IMR-90 (cell line): ENCODE results near the gene GRIN1. TPM values are rescaled to one million over a fixed set of nuclear protein-coding genes. Genes with fewer than 3 reads are reported as not detected.

Experiments
- ATAC-seq: fragments of 200-7000 bp; cut with Tn5 transposase; 2 replicates; pipeline ENCODE4 v1.9.1; 2020; ENCODE audit warnings: low read depth, mild to moderate bottlenecking, moderate library complexity
- BruUV-seq: library from RNA; stranded (reverse); fragments of 400-500 nt; replicated peaks from 2 replicates; lab custom pipeline; 2021; lab: Mats Ljungman, UMichigan
- CTCF ChIA-PET: fragments of 300-600 bp; formaldehyde crosslinking; extraction: SDS; loops from one replicate; lab custom pipeline; 2021; ENCODE audit warnings: antibody characterized with exemption; lab: Yijun Ruan, JAX
- POLR2A ChIA-PET: fragments of 300-600 bp; sonication (Branson Sonifier 250); formaldehyde crosslinking; loops from one replicate; lab custom pipeline; 2022; ENCODE audit warnings: antibody characterized with exemption; ENCODE audit not compliant: unreplicated experiment; lab: Charles Lee
- DNase-seq: peaks from one replicate; pipeline ENCODE4 v3.0.0; 2013
- H2AFZ ChIP-seq: replicated peaks from 2 replicates; pipeline ENCODE3; 2013; ENCODE audit warnings: low read length, mild to moderate bottlenecking; ENCODE audit not compliant: poor library complexity
- H2AK5ac ChIP-seq: 2 replicates; pipeline ENCODE4 v1.6.1; 2013; ENCODE audit warnings: low read depth, low read length, inconsistent platforms
- H2AK9ac ChIP-seq: replicated peaks from 2 replicates; pipeline ENCODE3; 2013; ENCODE audit warnings: mild to moderate bottlenecking, low read depth, low read length, moderate library complexity; ENCODE audit not compliant: poor library complexity
- H2BK120ac ChIP-seq: 2 replicates; pipeline ENCODE4 v1.6.1; 2013; ENCODE audit warnings: low read depth, low read length, inconsistent platforms
- H2BK15ac ChIP-seq: 3 replicates; pipeline ENCODE4 v1.6.1; 2013; ENCODE audit warnings: low read depth, low read length, inconsistent platforms
- H2BK20ac ChIP-seq: 2 replicates; pipeline ENCODE4 v1.6.1; 2013; ENCODE audit warnings: low read depth, mild to moderate bottlenecking, inconsistent platforms, low read length, moderate library complexity
- H2BK5ac ChIP-seq: 2 replicates; pipeline ENCODE4 v1.6.1; 2013; ENCODE audit warnings: mild to moderate bottlenecking, low read depth, low read length, inconsistent platforms; ENCODE audit not compliant: poor library complexity, severe bottlenecking
- H3K14ac ChIP-seq: replicated peaks from 2 replicates; pipeline ENCODE4 v1.6.1; 2013; ENCODE audit warnings: low read depth, low read length, inconsistent platforms
- H3K18ac ChIP-seq: 2 replicates; pipeline ENCODE4 v1.6.1; 2013; ENCODE audit warnings: low read depth, low read length, control low read depth
- H3K23ac ChIP-seq: 2 replicates; pipeline ENCODE4 v1.6.1; 2013; ENCODE audit warnings: low read depth, low read length, inconsistent platforms
- H3K27ac ChIP-seq: 2 replicates; pipeline ENCODE4 v1.5.1; 2013; ENCODE audit warnings: mild to moderate bottlenecking, control low read depth, low read length; ENCODE audit not compliant: insufficient read depth
- H3K27me3 ChIP-seq: 2 replicates; pipeline ENCODE4 v1.6.1; 2013; ENCODE audit warnings: low read length; ENCODE audit not compliant: control insufficient read depth, insufficient read depth
- H3K36me3 ChIP-seq: 2 replicates; pipeline ENCODE4 v1.6.1; 2013; ENCODE audit warnings: low read length, mixed read lengths; ENCODE audit not compliant: control insufficient read depth, insufficient read depth
- H3K4ac ChIP-seq: 2 replicates; pipeline ENCODE4 v1.6.1; 2013; ENCODE audit warnings: low read depth, low read length, inconsistent platforms
- H3K4me1 ChIP-seq: 2 replicates; pipeline ENCODE4 v1.6.1; 2013; ENCODE audit warnings: low read length, mixed read lengths; ENCODE audit not compliant: control insufficient read depth, insufficient read depth
- H3K4me2 ChIP-seq: 2 replicates; pipeline ENCODE4 v1.6.1; 2013; ENCODE audit warnings: low read depth, mild to moderate bottlenecking, control low read depth, low read length, moderate library complexity
- H3K4me3 ChIP-seq: 2 replicates; pipeline ENCODE4 v1.5.1; 2013; ENCODE audit warnings: low read depth, mild to moderate bottlenecking, control low read depth, low read length, moderate library complexity; ENCODE audit not compliant: insufficient read depth
- H3K56ac ChIP-seq: 2 replicates; pipeline ENCODE4 v1.6.1; 2013; ENCODE audit warnings: low read length, inconsistent platforms; ENCODE audit not compliant: insufficient read depth; ENCODE audit errors: extremely low read depth
- H3K79me1 ChIP-seq, 2 experiments: 2 replicates each; pipeline ENCODE4 v1.6.1; 2013; ENCODE audit warnings: low read length in 2 of 2, inconsistent platforms in 1 of 2, low read depth in 1 of 2
- H3K9ac ChIP-seq: 2 replicates; pipeline ENCODE4 v1.6.1; 2013; ENCODE audit warnings: low read depth, low read length, control low read depth
- H3K9me1 ChIP-seq: 2 replicates; pipeline ENCODE4 v1.6.1; 2013; ENCODE audit warnings: low read length, inconsistent platforms; ENCODE audit not compliant: insufficient read depth
- H3K9me3 ChIP-seq: 2 replicates; pipeline ENCODE4 v1.6.1; 2013; ENCODE audit warnings: low read length; ENCODE audit not compliant: control insufficient read depth, insufficient read depth
- H4K20me1 ChIP-seq: 2 replicates; pipeline ENCODE4 v1.6.1; 2013; ENCODE audit warnings: low read length, inconsistent platforms; ENCODE audit not compliant: insufficient read depth
- H4K5ac ChIP-seq: 2 replicates; pipeline ENCODE4 v1.6.1; 2013; ENCODE audit warnings: mild to moderate bottlenecking, low read depth, low read length, control low read depth
- H4K8ac ChIP-seq, 2 experiments: 2 replicates each; pipeline ENCODE4 v1.6.1; 2013; ENCODE audit warnings: low read depth in 2 of 2, low read length in 2 of 2, control low read depth in 1 of 2, inconsistent platforms in 1 of 2
- H4K91ac ChIP-seq: 2 replicates; pipeline ENCODE4 v1.6.1; 2013; ENCODE audit warnings: low read depth, low read length, inconsistent platforms; ENCODE audit not compliant: insufficient read depth
- CEBPB ChIP-seq: IDR thresholded peaks from 2 replicates; pipeline ENCODE4 v1.6.1; 2012; ENCODE audit warnings: low read depth, low read length, improper control_type of control experiment
- CHD1 ChIP-seq: IDR thresholded peaks from 2 replicates; pipeline ENCODE4 v1.6.1; 2012; ENCODE audit warnings: low read depth, low read length, improper control_type of control experiment
- CTCF ChIP-seq: conservative IDR thresholded peaks from 2 replicates; pipeline ENCODE4 v1.5.1; 2012; ENCODE audit warnings: mild to moderate bottlenecking, low read depth, low read length, improper control_type of control experiment
- ELK1 ChIP-seq: fragments of 150-350 bp; IDR thresholded peaks from 2 replicates; pipeline ENCODE4 v1.6.1; 2016; ENCODE audit warnings: low read depth, mild to moderate bottlenecking, low read length, moderate library complexity, borderline replicate concordance
- FOS ChIP-seq: fragments of 150-350 bp; IDR thresholded peaks from 2 replicates; pipeline ENCODE4 v1.6.1; 2016; ENCODE audit warnings: low read depth, low read length
- MAFK ChIP-seq: IDR thresholded peaks from 2 replicates; pipeline ENCODE4 v1.6.1; 2012; ENCODE audit warnings: low read depth, low read length, improper control_type of control experiment
- MAZ ChIP-seq: IDR thresholded peaks from 2 replicates; pipeline ENCODE4 v1.6.1; 2012; ENCODE audit warnings: low read depth, mild to moderate bottlenecking, low read length, improper control_type of control experiment, moderate library complexity, borderline replicate concordance
- MXI1 ChIP-seq: IDR thresholded peaks from 2 replicates; pipeline ENCODE4 v1.6.1; 2012; ENCODE audit warnings: low read depth, mild to moderate bottlenecking, low read length, moderate library complexity, borderline replicate concordance
- NFE2L2 ChIP-seq: fragments of 150-350 bp; IDR thresholded peaks from 2 replicates; pipeline ENCODE4 v1.6.1; 2016; ENCODE audit warnings: low read depth, mild to moderate bottlenecking, low read length
- POLR2A ChIP-seq: IDR thresholded peaks from 2 replicates; pipeline ENCODE4 v1.6.1; 2012; ENCODE audit warnings: mild to moderate bottlenecking, low read depth, low read length
- RAD21 ChIP-seq: IDR thresholded peaks from 2 replicates; pipeline ENCODE4 v1.6.1; 2012; ENCODE audit warnings: low read length, improper control_type of control experiment
- SMC3 ChIP-seq: fragments of 150-350 bp; IDR thresholded peaks from 2 replicates; pipeline ENCODE4 v1.6.1; 2016; ENCODE audit warnings: low read depth, mild to moderate bottlenecking, antibody characterized with exemption, low read length, moderate library complexity
- USF2 ChIP-seq: fragments of 150-350 bp; IDR thresholded peaks from 2 replicates; pipeline ENCODE4 v1.6.1; 2017; ENCODE audit warnings: mild to moderate bottlenecking, antibody characterized with exemption, low read length, low read depth
- WGBS, 2 experiments: methylation state at CpG; one replicate each; pipeline versions ENCODE4 v1.1.5 to v1.1.7; 2013; ENCODE audit warnings: missing lambda C conversion rate in 2 of 2; ENCODE audit not compliant: insufficient read length in 1 of 2; ENCODE audit errors: extremely low coverage in 2 of 2; 5-methylcytosine and 5-hydroxymethylcytosine counted together
- dilution Hi-C: fragments of 300-500 bp; cut with HindIII; formaldehyde crosslinking; loops from one replicate; pipeline ENCODE4 v1.14.3; 2018; ENCODE audit warnings: low sequenced_read_pairs; ENCODE audit not compliant: unreplicated experiment
- in situ Hi-C: fragments of 300-500 bp; cut with MboI; formaldehyde crosslinking; loops from 3 replicates; pipeline ENCODE4 v1.14.3; 2019; ENCODE audit warnings: low sequenced_read_pairs, inconsistent platforms, mixed read lengths
- intact Hi-C: fragments of 100-400 bp; cut with micrococcal nuclease; formaldehyde crosslinking; loops from 2 replicates; pipeline ENCODE4 v1.10.0; 2022
- polyA plus RNA-seq, 3 experiments: library from polyadenylated mRNA; depleted of rRNA; stranded (reverse); fragments of >200 nt; gene quantifications; 2 replicates each; pipeline ENCODE4 v1.2.3, GENCODE V29; 2012; ENCODE audit warnings: low replicate concordance in 1 of 3
- total RNA-seq: library from RNA; depleted of rRNA; stranded (reverse); fragments of >200 nt; gene quantifications from 2 replicates; pipeline ENCODE4 v1.2.3, GENCODE V29; 2012

Gene GRIN1
- total and polyA plus RNA-seq, 2 of the 4 experiments (the other 2 are of a cell fraction) = 0.09 TPM; not detected in 1

- no peak overlapping the region for H3K4me3 ChIP-seq
- H4K91ac ChIP-seq = no peak overlapping the region
- peaks cover 4% of the 10 kb centered on the region; the same call in 1 of the 2 replicates for H3K4me1 ChIP-seq
- H3K14ac ChIP-seq = no peak overlapping the region
- no peak overlapping the region for H3K56ac ChIP-seq
- ATAC-seq = no peak
- H3K23ac ChIP-seq = no peak overlapping the region
- H3K9me3 ChIP-seq = no peaks in the 10 kb centered on the region
- WGBS, 2 experiments = 17% methylated on average over 1 of the region's 14 CpGs; no CpG with 5 or more reads in 1 of the 2 experiments
- H4K20me1 ChIP-seq = no peaks in the 10 kb centered on the region
- H2BK120ac ChIP-seq = no peak overlapping the region
- in situ Hi-C loops = no loop called here
- H3K18ac ChIP-seq = no peak overlapping the region
- no peaks in the 10 kb centered on the region for H3K36me3 ChIP-seq
- H2BK20ac ChIP-seq = no peak overlapping the region
- no peak overlapping the region for H3K27ac ChIP-seq
- no peak overlapping the region for H3K9ac ChIP-seq
- intact Hi-C loops = no loop called here
- no peak for DNase-seq
- H3K4me2 ChIP-seq = no peak overlapping the region
- no peak overlapping the region for H2AK9ac ChIP-seq
- CTCF ChIA-PET = no interaction called here
- H4K5ac ChIP-seq = no peak overlapping the region
- TF ChIP-seq POLR2A (no peak), NFE2L2 (no peak), MAZ (no peak), CTCF (no peak), USF2 (no peak), SMC3 (no peak), MAFK (no peak), ELK1 (no peak), FOS (no peak), CEBPB (no peak), CHD1 (no peak), MXI1 (no peak), RAD21 (no peak)
- no peaks in the 10 kb centered on the region for H3K79me1 ChIP-seq
- POLR2A ChIA-PET = no interaction called here
- dilution Hi-C loops = no loop called here
- H4K8ac ChIP-seq = no peak overlapping the region
- no peaks in the 10 kb centered on the region for H3K9me1 ChIP-seq
- no peak overlapping the region for H3K4ac ChIP-seq
- peaks cover 63% of the 10 kb centered on the region for H3K27me3 ChIP-seq
- no peak overlapping the region for H2BK15ac ChIP-seq
- no TSS peak for BruUV-seq
- no peak overlapping the region for H2BK5ac ChIP-seq
- H2AFZ ChIP-seq = no peak overlapping the region
- no peak overlapping the region for H2AK5ac ChIP-seq
Measured at GRCh38 chr9:137170486-137171148, 31.7 kb downstream of the GRIN1 start.
